ENCODE results near the gene GFY. TPM values are rescaled to one million over a fixed set of nuclear protein-coding genes. Genes with fewer than 3 reads are reported as not detected.

Gene GFY
- total RNA-seq, 4 donors from 2014 or later, result not detected

GRCh38 chr19:49423071-49423984 is 1.9 kb upstream of the GFY start, which contains the start of gene PTH2:
Gene PTH2 (minus strand): TSS chr19:49423441. CDS start chr19:49423339, 102 bp downstream.
- Histone ChIP-seq H3K27me3 (peaks cover 18 to 100% (median 60%) of the 10 kb centered on the region in 4 donors), H3K4me1 (peaks cover 24 to 44% (median 31%) of the 10 kb centered on the region in 3 donors), H3K27ac (no peak within 1 kb of the TSS), H3K36me3 (no peaks in the 10 kb centered on the region), H3K4me3 (peak within 1 kb of the TSS in 2 of 4 donors; percentile 30 to 50), H3K9me3 (no peaks in the 10 kb centered on the region)
- no peak for TF ChIP-seq POLR2A (IDR thresholded peaks at IDR 0.05)
- no peak for TF ChIP-seq CTCF (IDR thresholded peaks at IDR 0.05)
- intact Hi-C loops (cut with DNase I), result no loop called here
- 10 to 12% methylated on average over 14 to 18 of the region's 42 CpGs for WGBS, 2 donors
- DNase-seq, result no peak

- Histone ChIP-seq H3K4me3 (no peak overlapping the region), H3K4me1 (peaks cover 29 to 49% (median 35%) of the 10 kb centered on the region in 3 donors), H3K36me3 (no peaks in the 10 kb centered on the region), H3K27me3 (peaks cover 25 to 100% (median 66%) of the 10 kb centered on the region in 4 donors), H3K9me3 (no peaks in the 10 kb centered on the region), H3K27ac (no peak overlapping the region)
- DNase-seq, result no peak
- intact Hi-C loops (cut with DNase I), result no loop called here
- 14 to 18% methylated on average over 3 of the region's 3 CpGs for WGBS, 2 donors
- TF ChIP-seq CTCF (IDR thresholded peaks at IDR 0.05), result no peak
- TF ChIP-seq POLR2A (IDR thresholded peaks at IDR 0.05), result no peak
Measured at GRCh38 chr19:49423985-49424303, 1.2 kb upstream of the GFY start.

GRCh38 chr19:49425922-49426592 is 869 bp downstream of the GFY start:
- intact Hi-C loops (cut with DNase I), result no loop called here
- H3K36me3 ChIP-seq, result no peaks in the 10 kb centered on the region
- no peak for TF ChIP-seq POLR2A (IDR thresholded peaks at IDR 0.05)
- no peak for TF ChIP-seq CTCF (IDR thresholded peaks at IDR 0.05)
- H3K4me1 ChIP-seq, result peaks cover 29 to 42% (median 31%) of the 10 kb centered on the region in 3 donors
- 4 to 6% methylated on average over 21 to 28 of the region's 30 CpGs for WGBS, 2 donors
- no peaks in the 10 kb centered on the region for H3K9me3 ChIP-seq
- no peak overlapping the region for H3K4me3 ChIP-seq
- H3K27ac ChIP-seq, result no peak overlapping the region
- H3K27me3 ChIP-seq, result peaks cover 25 to 100% (median 70%) of the 10 kb centered on the region in 4 donors
- DNase-seq, result no peak

GRCh38 chr19:49427339-49427738 is 2.2 kb downstream of the GFY start:
- WGBS, 2 donors, result no CpG with 5 or more reads among the region's 12 CpGs
- TF ChIP-seq POLR2A (IDR thresholded peaks at IDR 0.05), result no peak
- TF ChIP-seq CTCF (IDR thresholded peaks at IDR 0.05), result no peak
- DNase-seq, result no peak
- Histone ChIP-seq H3K9me3 (no peaks in the 10 kb centered on the region), H3K27ac (no peak overlapping the region), H3K4me3 (no peak overlapping the region), H3K4me1 (peaks cover 22 to 33% (median 24%) of the 10 kb centered on the region in 3 donors), H3K36me3 (no peaks in the 10 kb centered on the region), H3K27me3 (peaks cover 25 to 100% (median 63%) of the 10 kb centered on the region in 4 donors)
- intact Hi-C loops (cut with DNase I), result no loop called here
